K562 (cell line): ENCODE data around the gene ELOVL2. TPM values are rescaled to one million over a fixed set of nuclear protein-coding genes. Genes with fewer than 3 reads are reported as not detected.

ENCODE experiments used
- ATAC-seq: fragments of 200-7000 bp; cut with Tn5 transposase; 3 replicates; pipeline ENCODE4 v1.9.1; 2020; ENCODE audit warnings: moderate library complexity
- BruUV-seq: library from RNA; stranded (reverse); fragments of 400-500 nt; replicated peaks from 2 replicates; lab custom pipeline; 2021; lab: Mats Ljungman, UMichigan
- CTCF ChIA-PET: fragments of 300-600 bp; formaldehyde crosslinking; extraction: SDS; loops from one replicate; lab custom pipeline; 2021; ENCODE audit warnings: low intra/inter-chr PET ratio; lab: Yijun Ruan, JAX
- POLR2A ChIA-PET: fragments of 300-600, 350-650 bp; sonication (Branson Sonifier 250); formaldehyde crosslinking; extraction: SDS; loops from one replicate; lab custom pipeline; 2021; ENCODE audit warnings: antibody characterized with exemption, inconsistent platforms; lab: Yijun Ruan, JAX
- DNase-seq, 4 experiments: peaks; one replicate each; pipeline versions ENCODE4 v3.0.0 to v3.0.0-alpha.2; 2011 to 2018; ENCODE audit warnings: low spot score in 3 of 4, mixed read lengths in 3 of 4; ENCODE audit errors: extremely low read depth in 1 of 4
- FAIRE-seq: peaks from 2 replicates; lab custom pipeline; 2011; peaks lifted over from hg19 to GRCh38; lab: Jason Lieb, UNC
- H2AFZ ChIP-seq: 2 replicates; pipeline ENCODE4 v1.6.0; 2011; ENCODE audit warnings: low read depth, low read length, control low read depth, inconsistent platforms
- H3K27ac ChIP-seq: fragments of 200-600 bp; 3 replicates; pipeline ENCODE4 v1.8.0; 2011; ENCODE audit warnings: low read depth, mild to moderate bottlenecking, control low read depth, inconsistent platforms, low read length, moderate library complexity, mixed read lengths; ENCODE audit errors: extremely low read depth
- H3K27me3 ChIP-seq, 2 experiments: fragments of 300-600 bp in 1 of 2; 2 replicates in 1 of 2; 3 replicates in 1 of 2; pipeline versions ENCODE4 v1.6.0 to v1.8.0; 2011; ENCODE audit warnings: inconsistent platforms in 2 of 2, low read length in 2 of 2, mild to moderate bottlenecking in 1 of 2, mixed read lengths in 1 of 2, moderate library complexity in 1 of 2; ENCODE audit not compliant: control insufficient read depth in 2 of 2, insufficient read depth in 2 of 2
- H3K36me3 ChIP-seq: fragments of 300-600 bp; 3 replicates; pipeline ENCODE4 v1.8.0; 2011; ENCODE audit warnings: mild to moderate bottlenecking, low read length, inconsistent platforms; ENCODE audit not compliant: control insufficient read depth, insufficient read depth
- H3K4me1 ChIP-seq, 2 experiments: fragments of 200-600 bp in 1 of 2; replicated peaks in 1 of 2; 2 replicates in 1 of 2; 3 replicates in 1 of 2; pipeline versions ENCODE4 v1.5.1 to v1.8.0; 2011; ENCODE audit warnings: inconsistent platforms in 2 of 2, low read length in 2 of 2, mild to moderate bottlenecking in 1 of 2, mixed read lengths in 1 of 2, moderate library complexity in 1 of 2; ENCODE audit not compliant: control insufficient read depth in 2 of 2, insufficient read depth in 2 of 2
- H3K4me2 ChIP-seq: 2 replicates; pipeline ENCODE4 v1.6.1; 2011; ENCODE audit warnings: low read length, control low read depth, inconsistent platforms, mixed read lengths; ENCODE audit not compliant: insufficient read depth
- H3K4me3 ChIP-seq: fragments of 200-600 bp; sonication (generic), shearing (Covaris generic); 2 replicates; pipeline ENCODE4 v1.5.1; 2016; ENCODE audit warnings: control low read depth, inconsistent platforms
- H3K79me2 ChIP-seq: fragments of 200-600 bp; 3 replicates; pipeline ENCODE4 v1.8.0; 2011; ENCODE audit warnings: low read length, inconsistent platforms; ENCODE audit not compliant: control insufficient read depth, insufficient read depth
- H3K9ac ChIP-seq, 2 experiments: 2 replicates each; pipeline versions ENCODE4 v1.6.0 to v1.6.1; 2011; ENCODE audit warnings: low read depth in 2 of 2, low read length in 2 of 2, control low read depth in 1 of 2, inconsistent platforms in 1 of 2, mild to moderate bottlenecking in 1 of 2, mixed read lengths in 1 of 2; ENCODE audit not compliant: insufficient read depth in 1 of 2
- H3K9me1 ChIP-seq: one replicate; pipeline ENCODE4 v1.6.0; 2011; ENCODE audit warnings: inconsistent platforms, mild to moderate bottlenecking, low read length, moderate library complexity; ENCODE audit not compliant: control insufficient read depth, insufficient read depth
- H3K9me3 ChIP-seq: replicated peaks from 2 replicates; pipeline ENCODE4 v1.5.1; 2011; ENCODE audit warnings: low read depth, low read length, inconsistent platforms; ENCODE audit not compliant: control insufficient read depth, insufficient read depth
- H4K20me1 ChIP-seq: replicated peaks from 2 replicates; pipeline ENCODE4 v1.6.1; 2011; ENCODE audit warnings: low read length, inconsistent platforms, mixed read lengths; ENCODE audit not compliant: control insufficient read depth, insufficient read depth
- BMI1 ChIP-seq: fragments of 150-350 bp; IDR thresholded peaks from 2 replicates; pipeline ENCODE4 v1.6.1; 2014; ENCODE audit warnings: low read length
- CBX8 ChIP-seq: fragments of 200-600 bp; sonication (generic); IDR thresholded peaks from 2 replicates; pipeline ENCODE4 v1.6.1; 2012; ENCODE audit warnings: borderline replicate concordance, mixed run types, low read depth, mild to moderate bottlenecking, moderate library complexity, mixed read lengths, low read length, control low read depth, inconsistent platforms; ENCODE audit not compliant: poor library complexity, severe bottlenecking; ENCODE audit errors: extremely low read depth
- HDAC1 ChIP-seq, 2 experiments: fragments of 450-650 bp; IDR thresholded peaks; 2 replicates each; pipeline ENCODE4 v1.6.1; 2016 to 2017; ENCODE audit warnings: inconsistent platforms in 1 of 2, mild to moderate bottlenecking in 1 of 2, moderate library complexity in 1 of 2
- JUND ChIP-seq, 2 experiments: IDR thresholded peaks; 2 replicates in 1 of 2; 3 replicates in 1 of 2; pipeline ENCODE4 v1.6.1; 2011; ENCODE audit warnings: borderline replicate concordance in 2 of 2, low read depth in 2 of 2, low read length in 2 of 2, improper control_type of control experiment in 1 of 2, missing biosample characterization in 1 of 2, missing genetic modification characterization in 1 of 2, missing genetic modification reagents in 1 of 2
- MEIS2 ChIP-seq: fragments of 450-650 bp; IDR thresholded peaks from 2 replicates; pipeline ENCODE4 v1.6.1; 2014; ENCODE audit warnings: mild to moderate bottlenecking; ENCODE audit not compliant: partially characterized antibody
- NR2C1 ChIP-seq, 2 experiments: fragments of 450-650 bp; IDR thresholded peaks; 2 replicates each; pipeline ENCODE4 v1.6.1; 2017; ENCODE audit warnings: mild to moderate bottlenecking in 2 of 2, antibody characterized with exemption in 1 of 2, inconsistent platforms in 1 of 2, missing compliant biosample characterization in 1 of 2, missing genetic modification characterization in 1 of 2
- NR2C2 ChIP-seq, 2 experiments: fragments of 200-800 bp in 1 of 2; sonication (Bioruptor generic) in 1 of 2; sonication (generic) in 1 of 2; formaldehyde crosslinking in 1 of 2; IDR thresholded peaks; 2 replicates each; pipeline versions ENCODE4 v1.6.1 to v1.8.0; 2016 to 2022; ENCODE audit warnings: mild to moderate bottlenecking in 1 of 2, missing compliant biosample characterization in 1 of 2, missing genetic modification characterization in 1 of 2, missing genetic modification reagents in 1 of 2
- RNF2 ChIP-seq: sonication (generic); IDR thresholded peaks from 2 replicates; pipeline ENCODE4 v1.6.1; 2016
- ZBTB17 ChIP-seq: fragments of 450-650 bp; formaldehyde crosslinking; IDR thresholded peaks from 2 replicates; pipeline ENCODE4 v1.4.0; 2020; ENCODE audit warnings: mild to moderate bottlenecking
- ZNF311 ChIP-seq: fragments of 250-450 bp; sonication (Bioruptor Pico); IDR thresholded peaks from 2 replicates; pipeline ENCODE4 v1.4.0; 2020; ENCODE audit warnings: mild to moderate bottlenecking, moderate library complexity
- WGBS: fragments of 100-300 bp; shearing (Covaris generic); methylation state at CpG from one replicate; pipeline ENCODE4 v1.1.6; 2016; ENCODE audit warnings: low coverage, mixed read lengths; ENCODE audit not compliant: insufficient coverage; ENCODE audit errors: missing lambda C conversion rate; 5-methylcytosine and 5-hydroxymethylcytosine counted together
- in situ Hi-C: fragments of 300-500 bp; cut with MboI; formaldehyde crosslinking; loops from 4 replicates; pipeline ENCODE4 v1.15.0; 2018; ENCODE audit warnings: inconsistent platforms, mixed read lengths
- intact Hi-C: fragments of 100-400 bp; cut with micrococcal nuclease; formaldehyde crosslinking; loops from 2 replicates; pipeline ENCODE4 v1.14.2; 2022
- polyA plus RNA-seq, 8 experiments: library from polyadenylated mRNA; depleted of rRNA in 4 of 8; stranded (reverse) in 5 of 8; unstranded in 3 of 8; fragments of >200 nt; fragmentation: Nextera tagmentation in 2 of 8; fragmentation: Illumina TruSeq in 1 of 8; extraction: Ambion mirVana in 2 of 8; extraction: Trizol in 1 of 8; gene quantifications; 2 replicates each; pipeline versions ENCODE4 v1.2.1 to v1.2.3, GENCODE V29; 2011 to 2014; ENCODE audit warnings: inconsistent platforms in 1 of 8, missing spikeins in 1 of 8
- total RNA-seq, 7 experiments: library from RNA; depleted of rRNA in 6 of 7; stranded (reverse); fragments of >200 nt in 6 of 7; fragmentation: Illumina TruSeq in 2 of 7; extraction: Trizol in 2 of 7; gene quantifications; 2 replicates each; pipeline versions ENCODE4 v1.2.1 to v1.2.3, GENCODE V29; 2011 to 2021; ENCODE audit warnings: low replicate concordance in 1 of 7
- TF ChIP-seq, protein P1 (sequence below), 2 experiments: IDR thresholded peaks in 1 of 2; conservative IDR thresholded peaks in 1 of 2; 2 replicates each; pipeline ENCODE4 v1.6.1; 2016; ENCODE audit warnings: low read depth in 2 of 2, mild to moderate bottlenecking in 1 of 2, missing compliant biosample characterization in 1 of 2, missing genetic modification characterization in 1 of 2, moderate library complexity in 1 of 2
- TF ChIP-seq, protein P2 (sequence below), 2 experiments: fragments of 450-650 bp in 1 of 2; sonication (generic) in 1 of 2; formaldehyde crosslinking in 1 of 2; IDR thresholded peaks in 1 of 2; conservative IDR thresholded peaks in 1 of 2; 2 replicates each; pipeline versions ENCODE4 v1.6.1 to v1.8.1; 2016 to 2023; ENCODE audit warnings: mild to moderate bottlenecking in 2 of 2, moderate library complexity in 2 of 2, inconsistent platforms in 1 of 2, missing genetic modification reagents in 1 of 2
- TF ChIP-seq, protein P3 (sequence below): fragments of 250-450 bp; sonication (Bioruptor Pico); IDR thresholded peaks from 2 replicates; pipeline ENCODE4 v1.8.0; 2021; ENCODE audit warnings: mild to moderate bottlenecking, moderate library complexity

Gene ELOVL2
- total and polyA plus RNA-seq, 9 of the 15 experiments (the other 6 are each of a cell fraction or from before 2014, with no cell fraction given): 0.05 to 0.96 (median 0.31) TPM

DNA sequence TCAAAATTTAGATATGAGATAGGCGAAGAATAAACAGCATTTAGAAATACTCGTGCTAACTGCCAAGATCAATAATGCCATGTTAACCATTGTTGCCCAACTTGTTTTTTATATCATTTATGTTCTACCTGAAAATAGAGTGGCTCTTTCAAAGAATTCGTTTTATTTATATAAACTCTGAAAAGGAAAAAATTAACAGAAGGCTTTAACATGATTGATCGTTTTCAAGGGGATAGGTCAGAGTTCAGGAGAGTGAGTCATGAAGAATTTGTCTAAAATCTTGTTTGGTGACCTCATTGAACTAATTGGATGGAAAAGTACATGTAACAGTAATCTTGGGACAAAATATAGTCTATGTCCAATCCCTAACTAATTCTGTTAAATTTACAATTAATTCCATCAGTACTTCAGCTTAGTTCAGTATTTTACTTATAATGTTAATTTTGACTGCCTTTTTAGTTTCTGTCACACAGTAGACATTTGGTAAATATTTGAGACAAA, 11.1 kb upstream of the ELOVL2 start:
- ChIA-PET CTCF (no interaction called here), POLR2A (no interaction called here)
- Histone ChIP-seq H3K4me3 (no peak overlapping the region), H3K27ac (no peak overlapping the region), H3K36me3 (no peaks in the 10 kb centered on the region), H2AFZ (no peak overlapping the region), H3K4me2 (no peak overlapping the region), H3K9ac (no peak overlapping the region), H3K79me2 (no peaks in the 10 kb centered on the region), H3K4me1 (no peaks in the 10 kb centered on the region), H3K9me1 (no peaks in the 10 kb centered on the region), H3K27me3 (peaks cover 9 to 12% of the 10 kb centered on the region in 2 experiments), H4K20me1 (no peaks in the 10 kb centered on the region), H3K9me3 (no peaks in the 10 kb centered on the region)
- intact Hi-C loops (no loop called here), in situ Hi-C loops (no loop called here)
- DNase-seq (no peak), ATAC-seq (no peak), FAIRE-seq (no peak)
- no TSS peak for BruUV-seq
- 1% methylated on average over 4 of the region's 4 CpGs for WGBS
- TF ChIP-seq, protein P1, sequence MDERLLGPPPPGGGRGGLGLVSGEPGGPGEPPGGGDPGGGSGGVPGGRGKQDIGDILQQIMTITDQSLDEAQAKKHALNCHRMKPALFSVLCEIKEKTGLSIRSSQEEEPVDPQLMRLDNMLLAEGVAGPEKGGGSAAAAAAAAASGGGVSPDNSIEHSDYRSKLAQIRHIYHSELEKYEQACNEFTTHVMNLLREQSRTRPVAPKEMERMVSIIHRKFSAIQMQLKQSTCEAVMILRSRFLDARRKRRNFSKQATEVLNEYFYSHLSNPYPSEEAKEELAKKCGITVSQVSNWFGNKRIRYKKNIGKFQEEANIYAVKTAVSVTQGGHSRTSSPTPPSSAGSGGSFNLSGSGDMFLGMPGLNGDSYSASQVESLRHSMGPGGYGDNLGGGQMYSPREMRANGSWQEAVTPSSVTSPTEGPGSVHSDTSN (CRISPR knock-in tag; IDR thresholded peaks at IDR 0.05; ENCODE audit: low read depth): no peak
- TF ChIP-seq, protein P1 (tag; conservative IDR thresholded peaks at IDR 0.05; ENCODE audit: low read depth): 0 out of 2 replicates have a peak, but pooled peaks have one; percentile 41
- TF ChIP-seq ZNF311 (CRISPR knock-in tag) (no peak), ZBTB17 (no peak), RNF2 (0 out of 2 replicates have a peak, but pooled peaks have one; percentile 9), BMI1 (peak; percentile 69; the same call in 1 of the 2 replicates), NR2C1 (IDR thresholded peaks at IDR 0.05) (peak; percentile 50), NR2C1 (tag; IDR thresholded peaks at IDR 0.05) (peak; percentile 79), HDAC1 (IDR thresholded peaks at IDR 0.05) (no peak), CBX8 (peak; percentile 93), MEIS2 (peak; percentile 77), NR2C2 (CRISPR knock-in tag; IDR thresholded peaks at IDR 0.05) (no peak), NR2C2 (tag; IDR thresholded peaks at IDR 0.05) (peak; percentile 79), JUND (IDR thresholded peaks at IDR 0.05; ENCODE audit: borderline replicate concordance, low read depth, low read length) (peak; percentile 45; the same call in 1 of the 2 replicates), JUND (tag; IDR thresholded peaks at IDR 0.05; ENCODE audit: borderline replicate concordance, low read depth, low read length) (0 out of 3 replicates have a peak, but pooled peaks have one; percentile 62)
- TF ChIP-seq, protein P2, sequence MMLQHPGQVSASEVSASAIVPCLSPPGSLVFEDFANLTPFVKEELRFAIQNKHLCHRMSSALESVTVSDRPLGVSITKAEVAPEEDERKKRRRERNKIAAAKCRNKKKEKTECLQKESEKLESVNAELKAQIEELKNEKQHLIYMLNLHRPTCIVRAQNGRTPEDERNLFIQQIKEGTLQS (IDR thresholded peaks at IDR 0.05): peak; percentile 64
- TF ChIP-seq, protein P2 (CRISPR knock-in tag; conservative IDR thresholded peaks at IDR 0.05): no peak
- TF ChIP-seq, protein P3, sequence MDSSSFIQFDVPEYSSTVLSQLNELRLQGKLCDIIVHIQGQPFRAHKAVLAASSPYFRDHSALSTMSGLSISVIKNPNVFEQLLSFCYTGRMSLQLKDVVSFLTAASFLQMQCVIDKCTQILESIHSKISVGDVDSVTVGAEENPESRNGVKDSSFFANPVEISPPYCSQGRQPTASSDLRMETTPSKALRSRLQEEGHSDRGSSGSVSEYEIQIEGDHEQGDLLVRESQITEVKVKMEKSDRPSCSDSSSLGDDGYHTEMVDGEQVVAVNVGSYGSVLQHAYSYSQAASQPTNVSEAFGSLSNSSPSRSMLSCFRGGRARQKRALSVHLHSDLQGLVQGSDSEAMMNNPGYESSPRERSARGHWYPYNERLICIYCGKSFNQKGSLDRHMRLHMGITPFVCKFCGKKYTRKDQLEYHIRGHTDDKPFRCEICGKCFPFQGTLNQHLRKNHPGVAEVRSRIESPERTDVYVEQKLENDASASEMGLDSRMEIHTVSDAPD (CRISPR knock-in tag): no peak
